NCI-H69 (cell line): ENCODE results near the gene RYR2.
"Not testable (repeated sequence)": the region's sequence is repeated elsewhere in the genome, so short reads cannot be mapped to it uniquely, and the experiment has no call there.

Experiments used
- DNase-seq: peaks from one replicate; lab custom pipeline; 2025; lab: John Stamatoyannopoulos, UW

The RYR2 gene

DNA sequence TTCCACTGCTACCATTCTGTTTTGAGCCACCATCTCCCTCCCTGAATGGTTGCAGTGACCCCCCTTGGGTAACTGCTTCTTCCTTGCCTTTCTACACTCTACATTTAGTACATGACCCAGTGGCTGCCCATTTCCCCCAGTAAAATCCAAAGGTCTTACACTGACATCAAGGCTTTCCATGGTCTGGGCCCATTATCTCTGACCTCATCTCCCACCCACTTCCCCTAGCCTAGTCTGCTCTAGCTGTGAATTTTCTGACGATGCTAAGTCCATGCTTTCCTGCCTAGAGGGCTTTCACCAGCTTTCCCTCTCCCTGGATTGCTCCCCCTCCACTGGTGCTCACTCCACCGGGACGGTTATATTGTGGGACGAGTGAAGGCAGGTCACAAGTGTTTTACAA is 219.2 kb downstream of the RYR2 start:
- no peak for DNase-seq

DNA sequence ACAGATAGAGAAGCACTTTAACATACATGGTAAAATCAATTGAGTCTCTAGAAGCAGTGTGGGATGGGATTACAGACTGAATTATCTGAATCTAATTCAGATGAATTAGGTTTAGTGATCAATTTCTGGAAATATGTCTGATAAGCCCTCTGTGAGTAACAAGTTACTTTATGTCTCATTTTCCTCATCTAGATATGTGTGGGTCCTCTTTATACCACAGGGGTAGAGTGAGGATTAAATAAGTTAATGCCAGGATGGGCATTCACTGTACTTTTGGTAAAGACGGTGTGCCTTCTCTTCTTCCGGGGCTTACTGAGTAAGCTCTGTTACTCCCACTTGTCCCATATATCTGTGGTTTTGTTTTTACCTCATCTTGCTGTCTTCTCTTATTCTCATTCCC is 225.8 kb downstream of the RYR2 start:
- DNase-seq: no peak

DNA sequence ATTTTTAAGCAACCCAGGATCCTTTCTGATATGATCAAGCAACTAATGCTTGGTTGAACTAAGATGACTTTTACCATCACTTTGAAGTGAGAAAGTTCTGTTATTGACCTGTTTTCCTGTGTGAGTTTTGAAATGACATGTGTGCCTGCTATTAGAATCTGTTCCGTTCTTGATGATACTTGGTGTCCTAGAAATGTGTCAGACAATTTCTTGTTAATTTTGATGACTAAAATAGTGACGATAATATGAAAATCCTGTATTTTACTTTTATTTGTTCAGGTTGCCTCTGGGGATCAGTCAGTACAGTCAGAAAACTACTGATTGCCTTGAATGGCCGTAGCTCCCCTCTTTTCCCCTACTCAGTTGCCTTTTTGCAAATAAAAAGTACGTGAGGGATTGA is 228.0 kb downstream of the RYR2 start:
- no peak for DNase-seq

DNA sequence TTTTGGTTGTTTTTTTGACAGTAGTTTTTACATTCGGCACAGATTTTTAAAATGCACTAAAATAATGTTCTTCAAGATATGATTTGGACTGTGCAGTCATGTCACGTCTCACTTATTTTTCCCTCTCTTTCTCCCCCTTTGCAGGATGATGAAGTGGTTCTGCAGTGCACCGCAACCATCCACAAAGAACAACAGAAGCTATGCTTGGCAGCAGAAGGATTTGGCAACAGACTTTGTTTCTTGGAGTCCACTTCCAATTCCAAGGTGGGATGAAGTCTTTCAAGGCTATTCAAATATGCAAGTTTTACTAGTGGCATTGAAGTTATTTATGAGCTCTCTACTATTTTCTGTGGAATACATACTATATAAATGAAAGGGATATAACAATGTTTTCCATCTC is 228.4 kb downstream of the RYR2 start:
- DNase-seq: no peak

DNA sequence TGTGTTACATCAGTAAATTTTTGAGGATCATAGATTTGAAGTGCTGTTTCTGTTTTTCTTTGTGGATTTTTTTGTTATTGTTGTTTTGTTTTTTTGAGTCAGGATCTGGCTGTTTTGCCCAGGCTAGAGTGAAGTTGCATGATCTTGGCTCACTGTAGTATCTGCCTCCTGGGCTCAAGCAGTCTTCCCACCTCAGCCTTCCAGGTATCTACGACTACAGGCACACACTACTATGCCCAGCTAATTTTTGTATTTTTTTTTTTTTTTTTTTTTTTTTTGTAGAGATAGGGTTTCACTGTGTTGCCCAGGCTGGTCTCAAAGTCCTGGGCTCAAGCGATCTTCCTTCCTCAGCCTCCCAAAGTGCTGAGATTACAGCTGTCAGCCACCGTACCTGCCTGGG is 236.0 kb downstream of the RYR2 start:
- not testable (repeated sequence) for DNase-seq

DNA sequence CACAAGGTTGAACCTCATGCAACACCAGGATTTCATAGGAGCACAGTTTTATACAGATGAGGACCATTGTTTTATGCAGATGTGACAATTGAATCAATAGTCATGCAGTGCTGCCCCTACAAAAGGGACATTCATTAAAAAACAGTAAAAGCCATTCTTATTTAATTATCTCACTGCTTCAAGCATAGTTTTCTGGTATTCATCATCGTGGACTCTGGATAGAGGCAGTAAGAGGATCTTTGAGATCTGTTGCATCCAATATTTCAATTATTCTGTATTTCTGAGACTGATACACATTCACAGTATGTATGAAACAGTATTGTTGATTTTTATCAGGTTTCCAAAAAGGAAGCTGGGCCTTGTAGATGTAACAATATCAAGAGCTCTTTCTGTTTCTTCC is 237.6 kb downstream of the RYR2 start:
- no peak for DNase-seq

DNA sequence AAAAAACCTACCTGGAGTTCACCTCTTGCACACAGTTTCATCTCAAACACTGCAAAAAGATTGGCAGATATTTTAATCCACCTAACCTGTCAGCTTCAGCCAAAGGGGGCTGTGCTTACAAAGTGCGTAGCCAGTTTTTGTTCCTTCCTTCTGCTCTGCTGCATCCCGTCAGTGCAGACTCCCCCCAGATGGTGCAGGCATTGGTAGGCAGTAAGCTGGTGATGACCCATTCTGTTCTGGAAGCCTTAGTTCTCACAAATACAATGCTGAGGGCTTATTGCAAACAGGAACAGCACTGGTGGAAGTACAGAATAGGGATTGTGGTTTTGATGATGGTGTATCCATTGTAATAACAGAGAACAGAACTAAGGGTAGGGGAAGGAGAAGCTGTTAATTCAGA is 239.5 kb downstream of the RYR2 start:
- DNase-seq: no peak

DNA sequence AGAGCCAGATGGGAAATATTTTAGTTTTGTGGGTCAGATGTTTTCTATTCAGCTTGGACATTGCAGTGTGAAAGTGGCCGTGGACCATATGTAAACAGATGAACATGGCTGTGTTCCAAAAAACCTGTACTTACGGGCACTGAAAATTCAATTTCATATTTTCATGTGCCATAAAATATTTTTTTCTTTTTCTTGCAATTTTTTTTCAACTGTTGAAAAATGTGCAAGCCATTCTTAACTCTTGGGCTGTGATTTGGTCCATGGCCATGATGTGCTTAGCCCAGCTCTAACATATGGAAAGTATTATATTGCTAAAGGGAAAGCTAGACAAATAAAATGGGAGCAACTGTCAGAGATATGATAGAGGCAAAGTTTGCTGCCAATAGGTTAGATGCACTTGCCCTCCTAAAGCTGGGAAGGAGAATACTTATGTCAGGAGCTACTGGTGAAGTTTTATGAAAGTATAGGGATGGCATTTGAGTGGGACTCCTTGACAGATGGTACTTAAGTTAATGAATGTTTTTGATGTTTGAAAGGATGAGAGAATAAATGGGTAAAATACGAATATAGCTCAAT is 240.3 kb downstream of the RYR2 start:
- DNase-seq: no peak

DNA sequence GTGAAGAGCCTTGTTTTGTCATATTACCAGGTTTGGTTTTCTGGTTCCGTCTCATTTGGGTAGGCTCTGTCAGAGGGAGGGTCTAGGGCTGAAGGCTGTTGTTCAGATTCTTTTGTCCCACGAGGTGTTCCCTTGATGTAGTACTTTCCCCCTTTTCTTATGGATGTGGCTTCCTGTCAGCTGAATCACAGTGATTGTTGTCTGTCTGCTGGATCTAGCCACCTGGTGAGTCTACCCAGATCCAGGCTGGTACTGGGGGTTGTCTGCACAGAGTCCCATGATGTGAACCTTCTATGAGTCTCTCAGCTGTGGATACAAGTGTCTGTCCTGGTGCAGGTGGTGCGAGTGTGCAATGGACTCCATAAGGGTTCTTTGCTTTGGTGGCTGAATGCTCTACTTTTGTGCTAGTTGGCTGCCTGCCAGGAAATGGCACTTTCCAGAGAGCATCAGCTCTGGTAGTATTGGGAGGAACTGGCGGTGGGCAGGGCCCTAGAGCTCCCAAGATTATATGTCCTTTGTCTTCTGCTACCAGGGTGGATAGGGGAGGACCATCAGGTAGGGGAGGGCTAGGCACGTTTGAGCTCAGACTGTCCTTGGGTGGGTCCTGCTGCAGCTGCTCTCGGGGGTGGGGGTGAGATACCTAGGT is 246.0 kb downstream of the RYR2 start:
- peak; percentile 37 for DNase-seq

DNA sequence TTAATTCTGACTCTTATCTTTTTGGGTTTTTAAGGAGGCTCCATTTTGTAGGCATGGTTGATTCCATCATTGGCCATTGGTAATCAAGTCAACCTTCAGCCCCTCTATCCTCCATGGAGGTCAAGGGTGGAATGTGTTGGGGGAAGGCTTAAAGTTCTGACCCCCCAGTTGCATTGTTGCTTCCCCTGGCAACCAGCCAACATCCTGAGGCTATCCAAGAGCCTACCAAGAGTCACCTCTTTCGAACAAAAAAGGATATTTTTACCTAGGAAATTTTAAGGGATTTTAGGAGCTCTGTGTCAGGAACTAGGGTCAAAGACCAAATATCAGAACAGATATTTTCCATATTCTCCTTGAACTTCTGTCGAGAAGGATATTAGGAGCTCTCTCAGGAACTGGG is 251.8 kb downstream of the RYR2 start:
- no peak for DNase-seq

DNA sequence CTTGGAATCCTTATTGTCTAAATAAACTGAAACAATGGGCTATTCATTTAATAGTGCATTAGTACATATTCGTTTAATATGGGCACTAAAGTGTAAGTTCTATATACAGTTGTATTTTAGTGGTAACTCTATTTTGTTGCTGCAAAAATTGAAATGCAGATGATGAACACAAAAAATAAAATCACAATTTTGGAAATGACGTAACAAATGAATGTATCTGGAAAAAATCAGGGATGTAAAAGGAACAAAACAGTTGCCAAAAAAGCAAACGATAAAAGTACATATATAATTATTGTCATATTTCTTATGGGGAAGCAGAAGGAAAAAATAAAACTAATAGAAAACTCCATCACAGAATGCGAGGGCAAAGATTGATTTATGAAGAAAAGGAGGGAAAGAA is 254.9 kb downstream of the RYR2 start:
- no peak for DNase-seq

DNA sequence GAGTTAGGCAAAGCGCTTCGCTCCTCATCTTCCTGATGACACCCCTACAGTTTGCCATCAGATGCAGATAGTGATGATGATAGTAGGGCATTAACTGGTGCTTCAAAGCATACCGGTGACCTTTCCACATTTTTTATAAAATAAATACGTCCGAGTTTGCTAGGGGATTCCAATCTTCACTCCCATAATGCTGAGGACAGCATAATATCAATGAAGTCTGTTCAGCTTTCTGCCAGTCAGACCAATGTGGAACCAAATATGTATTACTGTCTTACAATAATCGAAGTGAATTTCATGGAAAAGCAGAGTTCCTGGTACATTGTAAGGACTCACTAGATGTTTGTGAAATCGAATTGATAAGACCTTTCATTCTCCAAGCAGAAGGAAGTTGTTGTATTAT is 258.7 kb downstream of the RYR2 start:
- DNase-seq: no peak

DNA sequence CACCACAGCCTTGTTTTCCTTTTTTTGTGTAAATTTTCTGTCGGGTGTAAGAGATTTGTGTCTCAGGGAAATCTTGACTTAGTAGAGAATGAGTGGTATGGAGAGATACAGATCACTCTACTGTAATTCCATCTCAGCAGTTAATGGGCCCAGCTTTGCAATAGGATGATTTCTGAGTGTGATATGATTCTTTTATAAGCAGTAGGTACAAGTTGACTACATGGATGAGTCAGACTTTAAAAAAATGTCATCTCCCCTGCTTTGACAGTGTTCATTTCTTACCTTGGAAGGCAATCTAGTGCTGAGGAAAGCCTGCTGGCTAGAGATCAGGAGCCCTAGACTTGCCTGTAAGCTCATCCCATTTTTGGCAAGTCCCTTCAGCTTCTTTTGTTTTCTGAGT is 261.9 kb downstream of the RYR2 start:
- no peak for DNase-seq

DNA sequence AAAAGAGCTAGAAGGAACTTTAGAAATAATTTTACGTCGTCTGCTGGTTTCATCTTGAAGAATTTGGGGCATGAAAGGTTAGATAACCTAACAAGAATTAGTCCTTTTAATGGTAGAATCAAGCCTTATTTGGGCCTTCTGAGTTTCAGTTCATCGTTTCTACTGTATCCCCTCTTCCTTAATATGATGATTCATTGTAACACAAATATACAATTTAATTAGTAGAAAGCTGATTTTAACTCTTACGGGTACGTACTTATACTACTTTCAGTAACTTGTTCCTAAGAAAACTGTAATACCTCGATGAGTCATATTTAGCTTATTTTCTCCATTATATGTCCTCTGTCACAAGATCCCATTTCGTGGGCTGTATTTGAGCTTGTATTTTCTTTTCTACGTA is 264.7 kb downstream of the RYR2 start:
- no peak for DNase-seq

DNA sequence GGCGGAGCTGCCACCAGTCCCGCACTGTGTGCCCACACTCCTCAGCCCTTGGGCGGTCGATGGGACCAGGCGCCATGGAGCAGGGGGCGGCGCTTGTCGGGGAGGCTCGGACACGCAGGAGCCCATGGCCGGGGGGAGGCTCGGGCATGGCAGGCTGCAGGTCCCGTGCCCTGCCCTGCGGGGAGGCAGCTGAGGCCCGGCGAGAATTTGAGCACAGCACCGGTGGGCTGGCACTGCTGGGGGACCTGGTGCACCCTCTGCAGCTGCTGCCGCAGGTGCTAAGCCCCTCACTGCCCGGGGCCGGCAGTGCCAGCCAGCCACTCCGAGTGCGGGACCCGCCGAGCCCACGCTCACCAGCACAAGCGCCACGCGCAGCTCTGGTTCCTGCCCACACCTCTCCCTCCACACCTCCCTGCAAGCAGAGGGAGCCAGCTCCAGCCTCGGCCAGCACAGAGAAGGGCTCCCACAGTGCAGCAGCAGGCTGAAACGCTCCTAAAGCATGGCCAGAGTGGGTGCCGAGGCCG is 267.7 kb downstream of the RYR2 start:
- no peak for DNase-seq

DNA sequence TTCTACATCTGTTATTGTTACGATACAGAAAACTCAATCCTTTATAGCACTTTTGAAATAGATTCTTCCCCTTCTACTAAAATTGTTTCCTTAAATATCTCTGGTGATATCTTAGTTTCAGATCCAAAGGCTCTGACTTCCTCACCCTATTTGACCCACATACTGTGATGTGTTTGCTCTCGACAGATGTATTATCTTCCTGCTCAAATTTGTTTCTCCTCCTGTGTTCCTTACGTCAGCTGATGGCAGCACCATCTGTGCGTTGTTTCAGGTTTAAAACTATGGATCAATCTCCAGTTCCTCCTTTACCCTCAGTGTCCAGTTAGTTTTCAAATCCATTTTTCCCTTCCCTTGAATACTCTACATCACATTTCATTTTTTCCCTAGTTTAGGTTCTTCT is 274.4 kb downstream of the RYR2 start:
- no peak for DNase-seq

DNA sequence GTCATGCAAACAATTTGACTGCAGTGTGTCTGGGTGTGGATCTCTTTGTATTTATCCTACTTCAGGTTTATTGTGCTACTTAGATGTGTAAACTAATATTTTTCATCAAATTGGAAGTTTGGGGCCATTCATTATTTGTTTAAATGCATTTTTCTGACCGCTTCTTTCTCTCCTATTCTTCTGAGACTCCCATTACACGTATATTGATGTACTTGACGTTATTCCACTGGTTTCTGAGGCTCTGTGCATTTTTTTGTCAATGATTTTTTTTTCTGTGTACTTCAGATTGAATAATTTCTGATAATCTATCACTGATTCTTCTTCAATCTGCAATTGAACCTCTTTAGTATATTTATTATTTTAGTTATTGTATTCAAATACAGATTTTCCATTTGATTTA is 276.8 kb downstream of the RYR2 start:
- no peak for DNase-seq

DNA sequence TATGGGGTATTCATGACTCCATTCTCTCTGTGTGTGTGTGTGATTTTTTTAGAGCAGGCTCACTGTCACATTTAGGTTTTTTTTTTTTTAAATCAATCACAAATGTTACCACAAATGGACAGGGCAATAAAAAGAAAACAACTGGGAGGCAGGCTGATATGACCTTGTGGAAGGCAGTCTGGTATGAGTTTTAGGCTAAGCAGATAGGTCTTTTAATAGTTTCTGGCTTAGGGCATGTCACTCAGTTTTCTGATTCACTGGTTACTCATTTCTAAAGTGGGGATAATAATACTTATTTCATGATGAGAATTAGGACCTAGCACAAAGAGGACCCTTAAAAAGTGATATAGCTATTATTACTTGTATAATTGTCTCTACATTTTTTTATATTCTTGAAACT is 278.9 kb downstream of the RYR2 start:
- DNase-seq: no peak

DNA sequence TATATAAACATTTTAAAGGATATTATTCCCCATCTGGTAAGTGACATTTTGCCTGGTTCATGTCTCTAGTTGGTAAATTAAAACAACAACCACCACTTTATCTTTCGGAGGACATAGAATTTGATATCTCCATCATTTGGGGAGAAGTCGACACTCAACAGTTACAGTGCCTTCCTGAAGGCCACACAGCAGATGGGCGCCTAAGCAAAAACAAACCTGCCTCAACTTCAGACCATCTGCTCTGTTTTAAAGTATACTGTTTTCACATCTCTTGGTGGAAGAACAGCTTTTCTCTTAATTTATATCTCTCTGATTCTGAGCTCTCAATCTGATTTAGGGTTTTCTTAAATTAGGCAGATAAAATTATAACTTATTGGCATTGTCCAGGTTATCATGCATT is 282.2 kb downstream of the RYR2 start:
- DNase-seq: peak; percentile 7

DNA sequence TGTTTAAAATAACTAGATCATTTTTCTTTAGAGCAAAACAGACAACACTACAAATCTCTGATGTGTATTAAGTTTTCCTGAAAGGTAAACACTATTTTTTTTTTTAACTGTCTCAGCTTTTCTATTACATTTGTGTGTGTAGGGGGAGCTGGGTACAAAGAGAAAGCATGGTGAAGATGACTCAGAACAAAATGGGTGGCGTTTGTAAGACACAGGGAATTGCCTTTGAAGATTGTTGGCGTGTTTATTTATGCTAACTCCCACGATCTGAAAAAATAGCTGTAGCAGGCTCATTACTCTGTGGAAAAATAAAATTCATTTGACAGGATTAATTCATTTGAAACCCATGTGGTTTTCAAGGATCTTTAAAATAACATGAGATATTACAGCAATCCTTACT is 285.1 kb downstream of the RYR2 start:
- DNase-seq: no peak

DNA sequence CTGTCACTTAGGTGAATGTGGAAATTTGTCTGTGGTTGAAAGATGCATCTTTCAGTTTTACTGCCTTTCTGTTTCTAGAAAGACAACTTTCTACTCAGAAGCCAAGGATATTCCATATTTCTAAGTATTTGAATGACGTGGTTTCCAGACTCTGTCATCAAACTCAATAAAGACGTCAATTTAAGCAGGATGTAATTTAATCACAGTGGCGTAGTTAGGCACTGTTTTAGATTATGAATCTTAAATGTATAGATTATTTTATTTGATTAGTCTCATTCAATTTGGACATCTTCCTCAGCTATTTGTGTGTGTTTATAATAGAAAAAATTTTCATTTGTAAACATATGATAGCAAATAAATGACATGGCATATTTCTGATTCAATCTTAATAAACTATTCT is 298.9 kb downstream of the RYR2 start:
- peak; percentile 28 for DNase-seq

DNA sequence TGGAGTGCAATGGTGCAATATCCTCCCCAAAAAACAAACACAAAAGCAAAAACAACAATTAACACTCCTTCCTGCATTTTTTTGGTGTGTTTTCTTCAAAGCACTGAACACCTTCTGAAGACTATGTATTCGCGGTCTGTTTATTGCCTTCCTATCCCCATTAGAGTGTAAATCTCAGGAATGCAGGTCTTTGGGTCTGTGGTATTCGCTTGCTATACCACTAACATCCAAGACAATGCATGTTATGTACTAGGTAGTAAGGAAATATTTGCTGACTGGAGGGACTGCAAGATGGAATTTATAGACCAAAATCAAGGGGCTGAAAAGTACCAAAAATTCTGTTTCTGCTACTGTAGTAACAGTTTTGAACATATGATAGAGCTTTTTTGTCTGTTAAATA is 299.4 kb downstream of the RYR2 start:
- DNase-seq: no peak

DNA sequence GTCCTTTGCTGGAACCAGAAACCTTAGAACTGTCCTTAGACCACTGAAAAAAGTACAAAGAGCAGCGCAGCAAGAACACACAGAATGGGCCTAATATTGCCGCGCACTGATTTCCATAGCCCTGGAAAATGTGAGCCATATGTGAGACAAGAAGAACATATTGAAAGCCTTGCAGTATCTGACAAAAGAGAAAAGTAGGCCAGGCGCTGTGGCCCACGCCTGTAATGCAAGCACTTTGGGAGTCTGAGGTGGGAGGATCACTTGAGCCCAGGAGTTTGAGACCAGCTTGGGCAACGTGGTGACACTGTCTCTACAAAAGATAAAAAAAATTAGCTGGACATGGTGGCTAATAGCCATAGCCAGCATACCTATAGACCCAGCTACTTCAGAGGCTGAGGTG is 300.7 kb downstream of the RYR2 start:
- no peak for DNase-seq

DNA sequence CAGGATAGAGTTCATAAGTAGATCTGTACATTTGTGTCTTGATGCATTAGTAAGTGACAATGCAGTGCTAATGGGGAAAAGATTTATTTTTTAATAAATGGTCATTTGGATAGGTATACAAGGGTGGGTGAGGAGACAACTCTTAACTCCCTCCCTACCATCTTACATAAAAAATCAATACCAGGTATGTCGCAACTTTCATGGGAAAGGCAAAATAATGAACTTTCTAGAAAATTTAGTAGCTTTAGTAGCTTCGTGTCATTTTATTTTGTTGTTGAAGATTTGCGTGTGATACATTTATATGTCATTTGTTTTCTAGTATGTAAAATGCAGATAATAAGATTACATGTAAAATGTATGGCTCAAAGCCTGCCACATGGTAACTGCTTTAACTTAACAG is 310.8 kb downstream of the RYR2 start:
- DNase-seq: no peak
